ENCODE results near the gene MAPK1. TPM values are rescaled to one million over a fixed set of nuclear protein-coding genes. Genes with fewer than 3 reads are reported as not detected.

MAPK1 gene
- total and polyA plus RNA-seq, 7 donors, result 11.0 to 101 (median 78.3) TPM

DNA sequence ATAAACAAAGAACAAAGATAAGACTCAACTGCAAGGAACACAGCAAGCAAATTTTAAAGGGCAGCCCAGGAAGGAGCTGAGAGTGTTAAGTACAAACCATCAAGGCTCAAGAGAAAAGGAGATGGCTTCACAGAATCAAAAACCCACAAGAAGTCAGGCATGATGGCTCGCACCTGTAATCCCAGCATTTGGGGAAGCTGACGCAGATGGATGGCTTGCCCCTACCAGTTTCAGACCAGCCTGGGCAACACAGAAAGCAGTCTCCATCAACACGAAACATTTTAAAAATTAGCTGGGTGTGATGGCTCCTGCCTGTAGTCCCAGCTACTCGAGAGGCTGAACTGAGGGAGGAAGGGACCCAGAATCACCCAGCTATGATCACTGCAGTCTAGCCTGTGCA is 32.6 kb downstream of the MAPK1 start:
- TF ChIP-seq, protein P1, sequence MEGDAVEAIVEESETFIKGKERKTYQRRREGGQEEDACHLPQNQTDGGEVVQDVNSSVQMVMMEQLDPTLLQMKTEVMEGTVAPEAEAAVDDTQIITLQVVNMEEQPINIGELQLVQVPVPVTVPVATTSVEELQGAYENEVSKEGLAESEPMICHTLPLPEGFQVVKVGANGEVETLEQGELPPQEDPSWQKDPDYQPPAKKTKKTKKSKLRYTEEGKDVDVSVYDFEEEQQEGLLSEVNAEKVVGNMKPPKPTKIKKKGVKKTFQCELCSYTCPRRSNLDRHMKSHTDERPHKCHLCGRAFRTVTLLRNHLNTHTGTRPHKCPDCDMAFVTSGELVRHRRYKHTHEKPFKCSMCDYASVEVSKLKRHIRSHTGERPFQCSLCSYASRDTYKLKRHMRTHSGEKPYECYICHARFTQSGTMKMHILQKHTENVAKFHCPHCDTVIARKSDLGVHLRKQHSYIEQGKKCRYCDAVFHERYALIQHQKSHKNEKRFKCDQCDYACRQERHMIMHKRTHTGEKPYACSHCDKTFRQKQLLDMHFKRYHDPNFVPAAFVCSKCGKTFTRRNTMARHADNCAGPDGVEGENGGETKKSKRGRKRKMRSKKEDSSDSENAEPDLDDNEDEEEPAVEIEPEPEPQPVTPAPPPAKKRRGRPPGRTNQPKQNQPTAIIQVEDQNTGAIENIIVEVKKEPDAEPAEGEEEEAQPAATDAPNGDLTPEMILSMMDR (IDR thresholded peaks at IDR 0.05), result no peak
- H3K9me3 ChIP-seq, result no peaks in the 10 kb centered on the region
- DNase-seq (no peak), ATAC-seq (no peak)
- H3K27ac ChIP-seq, result no peak overlapping the region
- no peaks in the 10 kb centered on the region for H3K27me3 ChIP-seq (ENCODE audit: insufficient read depth in 3 of 3, low read length in 2 of 3)
- H3K4me1 ChIP-seq, result peaks cover 52% of the 10 kb centered on the region
- 87 to 95% (median 89%) methylated on average over 4 of the region's 4 CpGs for WGBS, 3 donors
- intact Hi-C loops (cut with DNase I), result no loop called here
- H3K4me3 ChIP-seq, result no peak overlapping the region
- H3K36me3 ChIP-seq (ENCODE audit: insufficient read depth in 1 of 2, low read depth in 1 of 2), result no peaks in the 10 kb centered on the region

DNA sequence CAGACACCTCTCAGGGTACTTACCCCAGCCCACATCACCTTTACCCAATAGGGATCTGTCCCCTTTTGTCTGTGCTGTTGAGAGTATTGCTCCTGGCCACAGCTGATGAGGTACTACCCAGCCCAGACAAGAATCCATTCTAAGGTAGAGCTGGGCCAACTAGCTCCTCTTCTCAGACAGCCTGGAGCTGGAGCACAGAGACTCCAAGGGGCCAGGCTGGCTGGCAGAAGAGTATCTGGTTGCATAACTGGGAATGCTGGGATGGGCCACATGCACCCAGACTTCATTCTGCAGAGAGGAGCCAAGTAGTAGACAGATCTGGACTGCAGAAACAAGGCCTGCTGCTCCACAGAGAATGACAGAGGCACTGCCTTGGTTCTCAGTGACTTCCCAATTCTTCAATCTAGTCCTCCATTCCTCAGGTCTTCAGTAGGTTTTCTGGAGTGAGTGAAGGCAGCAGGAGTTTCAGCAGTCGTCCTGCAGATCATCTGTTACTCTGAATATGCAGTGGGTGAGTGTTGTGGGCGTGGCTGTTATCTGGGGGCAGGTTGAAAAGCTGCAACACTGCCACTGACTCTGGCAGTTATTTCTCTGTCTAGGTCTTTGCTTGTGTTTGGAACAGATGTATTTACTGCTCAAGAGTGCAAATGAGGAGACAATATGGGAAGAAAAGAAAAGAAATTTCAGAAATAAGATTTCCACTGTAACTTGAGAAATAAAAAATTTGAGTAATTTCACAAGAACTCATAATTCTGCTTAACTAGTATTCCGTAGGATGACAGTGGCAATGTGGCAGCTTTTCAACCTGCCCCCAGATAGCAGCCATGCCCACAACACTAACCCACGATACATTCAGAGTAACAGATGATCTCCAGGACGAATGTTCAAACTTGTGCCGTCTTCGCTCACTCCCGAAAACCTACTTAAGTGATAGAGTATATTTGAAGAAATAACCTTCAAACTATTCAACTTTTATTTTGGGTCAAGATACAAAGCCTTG is 34.9 kb downstream of the MAPK1 start:
- Histone ChIP-seq H3K9me3 (no peaks in the 10 kb centered on the region), H3K4me1 (peaks cover 61% of the 10 kb centered on the region), H3K27ac (peak overlapping the region; percentile 63), H3K27me3 (ENCODE audit: insufficient read depth in 3 of 3, low read length in 2 of 3) (no peaks in the 10 kb centered on the region), H3K36me3 (ENCODE audit: insufficient read depth in 1 of 2, low read depth in 1 of 2) (no peaks in the 10 kb centered on the region), H3K4me3 (no peak overlapping the region)
- ATAC-seq (peak; percentile 52 to 68 (median 62)), DNase-seq (peak in 1 of 2 donors; percentile 32)
- intact Hi-C loops (cut with DNase I), result no loop called here
- 61 to 75% (median 62%) methylated on average over 8 of the region's 8 CpGs for WGBS, 3 donors
- TF ChIP-seq, protein P1 (IDR thresholded peaks at IDR 0.05), result no peak

DNA sequence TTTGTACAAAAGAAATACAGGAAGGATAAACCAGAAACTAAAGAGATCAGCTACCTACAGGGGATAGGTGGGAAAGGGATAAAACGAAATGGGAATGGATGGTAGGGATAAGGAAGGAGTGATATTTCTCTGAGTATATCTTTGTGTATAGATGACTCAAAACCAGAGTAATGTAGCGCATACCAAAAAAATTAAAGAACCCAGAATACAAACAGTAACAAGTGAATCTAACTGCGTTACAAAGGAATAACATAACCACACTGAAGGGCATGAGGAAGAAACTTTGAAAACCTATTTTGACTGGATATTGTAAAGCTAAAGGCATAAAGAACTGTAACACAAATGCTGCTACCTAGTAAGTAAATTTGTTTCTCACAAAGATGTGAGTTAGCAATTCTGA is 37.9 kb downstream of the MAPK1 start:
- Histone ChIP-seq H3K27ac (peak overlapping the region; percentile 37), H3K27me3 (ENCODE audit: insufficient read depth in 3 of 3, low read length in 2 of 3) (no peaks in the 10 kb centered on the region), H3K4me3 (no peak overlapping the region), H3K4me1 (peaks cover 48% of the 10 kb centered on the region), H3K9me3 (no peaks in the 10 kb centered on the region), H3K36me3 (ENCODE audit: insufficient read depth in 1 of 2, low read depth in 1 of 2) (no peaks in the 10 kb centered on the region)
- intact Hi-C loops (cut with DNase I), result loop anchor here in 1 of 2 donors (5.0 kb wide), 1 partner anchor 38 kb away; the partner anchor contains the start of gene MAPK1
- ATAC-seq, result no peak
- WGBS, 3 donors, result 87 to 95% (median 93%) methylated on average over 3 of the region's 3 CpGs
- TF ChIP-seq, protein P1 (IDR thresholded peaks at IDR 0.05), result no peak
- no peak for DNase-seq

DNA sequence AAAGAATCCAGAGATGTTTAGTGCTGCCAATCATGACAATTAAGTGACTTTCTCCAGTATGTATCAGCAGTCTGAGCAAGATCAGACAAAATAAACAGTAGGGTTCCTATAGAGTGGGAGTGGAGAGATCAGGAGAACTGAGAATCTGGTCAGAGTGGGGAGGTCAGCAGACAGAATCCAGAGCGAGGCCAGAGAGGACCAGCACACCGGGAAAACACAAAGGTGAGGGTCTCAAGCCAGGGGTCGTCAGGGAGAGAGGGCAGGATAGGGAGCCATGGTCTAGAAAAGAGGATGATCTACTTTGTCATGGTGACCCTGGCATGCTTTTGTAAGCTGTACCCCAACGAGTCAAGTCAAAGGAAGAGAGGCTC is 39.2 kb downstream of the MAPK1 start:
- H3K4me3 ChIP-seq, result no peak overlapping the region
- no peaks in the 10 kb centered on the region for H3K9me3 ChIP-seq
- DNase-seq (no peak), ATAC-seq (no peak)
- peak overlapping the region; percentile 24 for H3K27ac ChIP-seq
- TF ChIP-seq, protein P1 (IDR thresholded peaks at IDR 0.05), result no peak
- WGBS, 3 donors, result 67 to 75% (median 72%) methylated on average over 4 of the region's 4 CpGs
- intact Hi-C loops (cut with DNase I), result loop anchor here in 1 of 2 donors (5.0 kb wide), 1 partner anchor 39 kb away; the partner anchor contains the start of gene MAPK1
- peaks cover 56% of the 10 kb centered on the region for H3K4me1 ChIP-seq
- H3K27me3 ChIP-seq (ENCODE audit: insufficient read depth in 3 of 3, low read length in 2 of 3), result no peaks in the 10 kb centered on the region
- H3K36me3 ChIP-seq (ENCODE audit: insufficient read depth in 1 of 2, low read depth in 1 of 2), result no peaks in the 10 kb centered on the region
